HL-60 (cell line): Measurements from ENCODE around the gene IST1.
"Not testable (repeated sequence)": the region's sequence is repeated elsewhere in the genome, so short reads cannot be mapped to it uniquely, and the experiment has no call there.

Experiments
- DNase-seq, 2 experiments: peaks; one replicate each; pipeline ENCODE4 v3.0.0-alpha.2; 2010 to 2020; ENCODE audit warnings: low read depth in 1 of 2, low spot score in 1 of 2
- H3K27ac ChIP-seq: fragments of 250-450 bp; sonication (Bioruptor Pico); replicated peaks from 2 replicates; pipeline ENCODE4 v1.5.1; 2020; ENCODE audit warnings: mild to moderate bottlenecking, moderate library complexity
- H3K27me3 ChIP-seq: fragments of 250-450 bp; sonication (Bioruptor Pico); 2 replicates; pipeline ENCODE4 v1.5.1; 2021; ENCODE audit warnings: mild to moderate bottlenecking, moderate library complexity; ENCODE audit not compliant: insufficient read depth, poor library complexity, severe bottlenecking
- H3K4me3 ChIP-seq: replicated peaks from 2 replicates; pipeline ENCODE4 v1.5.1; 2011; ENCODE audit warnings: mild to moderate bottlenecking, control low read depth, low read length; ENCODE audit not compliant: insufficient read depth
- CTCF ChIP-seq: IDR thresholded peaks from one replicate; pipeline ENCODE4 v1.5.1; 2011; ENCODE audit warnings: low read length, control low read depth, inconsistent platforms; ENCODE audit not compliant: insufficient read depth
- GABPA ChIP-seq: IDR thresholded peaks from 2 replicates; pipeline ENCODE4 v1.6.1; 2012; ENCODE audit warnings: low read depth
- POLR2AphosphoS5 ChIP-seq: IDR thresholded peaks from 2 replicates; pipeline ENCODE4 v1.6.1; 2012; ENCODE audit warnings: low read depth
- REST ChIP-seq: IDR thresholded peaks from 2 replicates; pipeline ENCODE4 v1.6.1; 2012; ENCODE audit warnings: low read depth; ENCODE audit not compliant: insufficient replicate concordance
- SPI1 ChIP-seq: IDR thresholded peaks from 2 replicates; pipeline ENCODE4 v1.6.1; 2012; ENCODE audit warnings: low read depth, mild to moderate bottlenecking, borderline replicate concordance

Gene IST1

DNA sequence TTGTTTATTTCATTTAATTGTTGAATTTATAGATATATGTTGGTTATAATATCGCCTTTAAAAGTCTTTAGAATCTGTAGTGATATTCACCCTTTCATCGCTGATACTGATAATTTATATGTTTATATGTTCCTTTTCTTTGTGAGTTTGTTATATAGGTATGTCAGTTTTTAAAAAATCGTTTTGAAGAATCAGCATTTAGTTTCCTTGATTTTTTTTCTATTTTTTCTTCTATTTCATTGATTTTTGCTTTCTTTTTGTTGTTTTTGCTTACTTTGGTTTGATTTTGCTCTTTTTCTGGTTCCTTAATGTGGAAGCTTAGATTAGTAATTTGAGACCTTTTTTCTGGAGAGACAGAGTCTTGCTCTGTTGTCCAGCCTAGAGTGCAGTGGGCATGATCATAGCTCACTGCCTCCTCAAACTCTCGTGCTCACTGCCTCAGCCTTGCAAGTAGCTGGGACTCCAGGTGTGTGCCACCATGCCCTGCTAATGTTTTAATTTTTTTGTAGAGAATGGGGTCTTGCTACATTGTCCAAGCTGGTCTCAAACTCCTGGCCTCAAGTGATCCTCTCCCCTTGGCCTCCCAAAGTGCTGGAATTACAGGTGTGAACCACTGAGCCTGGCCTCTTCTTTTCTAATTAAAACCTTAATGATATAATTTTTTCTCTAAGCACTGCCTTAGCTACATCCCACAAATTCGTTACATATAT is 7.5 kb downstream of the IST1 start:
- no peak for DNase-seq
- H3K27ac ChIP-seq: no peak overlapping the region
- H3K4me3 ChIP-seq: no peak overlapping the region
- no peak for TF ChIP-seq GABPA
- TF ChIP-seq REST: no peak
- TF ChIP-seq POLR2AphosphoS5: no peak
- no peak for TF ChIP-seq SPI1
- no peak for TF ChIP-seq CTCF
- no peaks in the 10 kb centered on the region for H3K27me3 ChIP-seq

GRCh38 chr16:71903608-71904007 is 8.3 kb downstream of the IST1 start:
- no peak overlapping the region for H3K4me3 ChIP-seq
- DNase-seq: no peak
- TF ChIP-seq REST: no peak
- no peak for TF ChIP-seq CTCF
- TF ChIP-seq POLR2AphosphoS5: no peak
- TF ChIP-seq SPI1: no peak
- no peak for TF ChIP-seq GABPA
- H3K27ac ChIP-seq: no peak overlapping the region
- H3K27me3 ChIP-seq: no peaks in the 10 kb centered on the region

- H3K27me3 ChIP-seq: no peaks in the 10 kb centered on the region
- no peak overlapping the region for H3K27ac ChIP-seq
- TF ChIP-seq GABPA: no peak
- TF ChIP-seq POLR2AphosphoS5: no peak
- no peak for TF ChIP-seq REST
- no peak for TF ChIP-seq CTCF
- TF ChIP-seq SPI1: no peak
- H3K4me3 ChIP-seq: no peak overlapping the region
- DNase-seq: no peak
These were observed 8.9 kb downstream of the IST1 start for GRCh38 chr16:71904239-71904638.

GRCh38 chr16:71905765-71906164 is 10.4 kb downstream of the IST1 start:
- not testable (repeated sequence) for DNase-seq, H3K4me3 ChIP-seq, H3K27me3 ChIP-seq
- peak overlapping the region; percentile 18; the same call in 1 of the 2 replicates for H3K27ac ChIP-seq
